Neuron (in vitro differentiated cells): ENCODE results near the gene TMEM109.

ENCODE experiments used
- H2AFZ ChIP-seq: one replicate; pipeline ENCODE4 v1.6.1; 2013; ENCODE audit warnings: low read depth, mild to moderate bottlenecking, inconsistent platforms, low read length, moderate library complexity
- H3K27me3 ChIP-seq: one replicate; pipeline ENCODE4 v1.6.1; 2013; ENCODE audit warnings: low read length; ENCODE audit not compliant: insufficient read depth
- H3K36me3 ChIP-seq: one replicate; pipeline ENCODE4 v1.6.1; 2013; ENCODE audit warnings: low read length; ENCODE audit not compliant: insufficient read depth
- H3K4me1 ChIP-seq: one replicate; pipeline ENCODE4 v1.6.1; 2013; ENCODE audit warnings: low read length; ENCODE audit not compliant: insufficient read depth
- H3K4me3 ChIP-seq: 2 replicates; pipeline ENCODE4 v1.5.1; 2013; ENCODE audit warnings: mild to moderate bottlenecking, low read length, moderate library complexity
- H3K9me3 ChIP-seq: one replicate; pipeline ENCODE4 v1.6.1; 2013; ENCODE audit warnings: low read length

TMEM109 gene

DNA sequence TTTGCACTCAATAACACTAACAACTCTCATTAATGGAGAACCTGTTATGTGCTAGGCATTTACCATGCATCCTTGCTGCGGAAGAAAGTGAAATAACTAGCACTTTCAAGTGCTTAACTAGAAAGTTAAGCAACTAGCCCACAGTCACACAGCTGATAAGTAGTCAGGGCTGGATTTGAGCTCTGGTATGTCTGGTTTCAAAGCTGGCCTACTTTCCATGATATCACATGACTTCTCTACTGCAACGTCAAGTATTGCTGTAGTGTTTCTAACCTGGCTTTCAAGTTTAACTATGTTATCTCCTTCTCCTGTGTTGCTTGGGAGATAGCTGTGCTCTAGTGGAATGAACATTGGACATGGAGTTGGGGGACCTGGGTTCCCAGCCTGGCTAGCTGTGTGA is 25.9 kb downstream of the TMEM109 start:
- Histone ChIP-seq H3K4me3 (no peak overlapping the region), H2AFZ (no peak overlapping the region), H3K4me1 (peaks cover 8% of the 10 kb centered on the region), H3K27me3 (no peaks in the 10 kb centered on the region), H3K9me3 (no peaks in the 10 kb centered on the region), H3K36me3 (peaks cover 17% of the 10 kb centered on the region)

DNA sequence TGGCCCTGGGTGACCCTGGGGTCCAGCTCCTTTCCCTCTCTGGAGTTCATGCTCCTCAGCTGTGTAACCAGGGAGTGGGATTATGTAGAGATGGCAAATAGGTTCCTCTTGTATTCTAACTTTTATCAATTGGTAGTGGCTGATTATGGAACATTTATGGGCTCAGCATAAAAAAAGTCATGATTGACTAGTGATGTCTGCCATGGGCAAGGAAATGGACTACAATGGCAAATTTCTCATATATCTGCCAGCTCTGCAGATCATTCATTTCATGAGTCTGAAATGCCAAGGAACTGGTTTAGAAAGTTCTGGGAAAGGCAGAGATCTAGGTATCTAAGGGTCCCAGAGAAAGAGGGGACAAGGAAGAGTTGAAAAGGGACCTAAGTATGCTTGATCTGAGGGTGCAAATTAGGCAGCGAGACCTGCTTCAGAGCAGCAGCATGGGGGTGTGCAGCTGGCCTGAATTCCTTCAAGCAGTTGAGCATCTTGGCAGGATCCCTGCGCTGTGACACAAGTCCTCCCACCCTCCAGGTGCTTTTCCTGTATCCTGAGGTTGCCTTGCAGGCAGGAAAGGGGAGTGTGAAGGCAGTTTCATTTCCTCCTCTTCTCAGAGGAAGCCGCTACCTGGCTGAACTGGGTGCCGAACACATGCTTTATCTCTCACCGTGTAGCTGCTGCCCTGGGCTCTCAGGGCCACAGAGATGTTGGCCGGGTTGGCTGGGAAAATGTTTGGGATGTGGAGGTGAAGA is 27.6 kb downstream of the TMEM109 start:
- no peak overlapping the region for H2AFZ ChIP-seq
- H3K4me1 ChIP-seq, result peaks cover 11% of the 10 kb centered on the region
- peaks cover 7% of the 10 kb centered on the region for H3K36me3 ChIP-seq
- no peaks in the 10 kb centered on the region for H3K9me3 ChIP-seq
- H3K4me3 ChIP-seq, result no peak overlapping the region
- no peaks in the 10 kb centered on the region for H3K27me3 ChIP-seq

DNA sequence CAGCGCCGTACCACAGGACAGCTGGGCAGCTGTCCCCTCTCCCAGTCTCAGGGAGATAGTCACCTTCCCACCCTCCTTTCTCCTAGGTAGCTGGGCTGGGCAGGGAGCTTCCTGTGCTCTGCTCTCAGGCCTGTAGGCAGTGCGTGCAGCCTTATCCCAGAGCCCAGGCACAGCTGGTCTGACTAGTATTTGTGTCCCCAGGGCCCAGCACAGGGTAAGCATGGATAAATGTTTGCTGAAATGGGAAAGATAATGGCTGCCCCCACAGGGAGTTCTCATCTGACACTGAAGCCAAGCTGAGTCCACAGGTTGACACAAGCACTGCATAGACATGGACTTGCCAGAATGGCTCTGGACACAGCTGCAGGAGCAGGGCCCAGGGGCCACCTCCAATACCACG is 28.3 kb downstream of the TMEM109 start:
- Histone ChIP-seq H3K4me3 (no peak overlapping the region), H3K36me3 (peaks cover 3% of the 10 kb centered on the region), H2AFZ (no peak overlapping the region), H3K4me1 (peaks cover 14% of the 10 kb centered on the region), H3K27me3 (no peaks in the 10 kb centered on the region), H3K9me3 (no peaks in the 10 kb centered on the region)

DNA sequence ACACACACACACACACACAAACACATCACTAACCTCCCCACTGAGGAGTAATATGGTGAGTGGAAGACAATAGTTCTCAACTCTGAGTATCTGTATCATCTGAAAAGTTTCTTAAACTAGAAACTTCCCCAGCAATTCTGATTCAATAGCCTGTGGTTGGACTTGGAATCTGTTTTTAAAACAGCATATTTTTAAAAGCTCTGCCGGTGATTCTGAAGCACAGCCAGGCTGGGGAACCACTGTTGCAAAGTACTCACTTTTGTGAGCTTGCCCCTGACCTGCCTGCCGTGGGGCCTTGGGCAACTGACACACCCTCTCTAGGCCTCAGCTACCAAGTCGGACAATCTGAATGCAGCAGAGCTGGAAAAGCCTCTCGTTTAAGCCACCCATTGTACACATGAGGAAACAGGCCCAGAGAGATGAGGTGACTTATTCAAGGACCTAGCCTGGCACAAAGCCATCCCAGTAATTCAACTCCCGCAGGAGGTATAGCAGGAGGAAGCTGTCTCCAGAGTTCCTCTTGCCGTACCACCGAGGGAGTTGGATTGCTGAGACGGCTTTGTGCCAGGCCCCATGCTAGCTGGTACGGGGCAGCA is 29.1 kb downstream of the TMEM109 start:
- Histone ChIP-seq H3K4me1 (peaks cover 21% of the 10 kb centered on the region), H3K36me3 (no peaks in the 10 kb centered on the region), H3K9me3 (no peaks in the 10 kb centered on the region), H3K27me3 (no peaks in the 10 kb centered on the region), H3K4me3 (no peak overlapping the region), H2AFZ (no peak overlapping the region)

DNA sequence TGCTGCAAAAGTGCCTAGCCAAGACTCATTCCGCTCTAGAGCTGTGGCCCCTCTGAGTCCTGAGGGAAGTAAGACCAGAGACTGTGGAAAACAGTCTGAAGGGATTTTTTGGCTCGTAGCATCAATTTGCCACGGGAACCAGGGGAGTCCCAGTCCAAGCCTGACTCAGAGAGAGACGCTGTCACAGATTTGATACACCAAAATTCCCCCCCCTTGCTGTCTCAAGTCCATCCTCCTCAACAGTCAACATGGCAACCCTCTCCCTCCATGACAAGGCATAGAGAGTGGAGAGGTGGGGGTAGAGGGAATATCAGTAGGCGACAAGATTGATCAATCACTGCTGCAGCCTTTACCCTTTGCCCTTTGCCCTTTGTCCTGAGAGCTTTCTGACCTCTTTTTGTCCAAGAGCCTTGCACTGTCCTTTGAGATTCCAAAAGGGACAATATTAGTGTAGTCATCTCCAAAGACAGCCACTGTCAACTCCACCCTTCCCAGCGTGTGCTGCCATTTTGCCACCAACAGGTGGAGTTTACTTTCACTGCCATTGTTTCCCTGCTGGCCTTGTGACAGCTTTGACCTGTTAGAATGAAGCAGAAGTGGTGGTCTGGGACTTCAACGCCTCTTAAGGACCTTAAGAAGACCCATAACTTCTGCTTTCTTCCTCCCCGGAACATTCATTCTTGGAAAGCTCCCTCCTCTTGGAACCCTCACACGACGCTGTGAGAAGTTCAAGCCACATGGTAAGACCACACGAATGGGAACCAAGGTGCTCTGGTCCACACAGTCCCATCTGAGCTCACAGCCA is 30.7 kb downstream of the TMEM109 start:
- Histone ChIP-seq H3K4me3 (no peak overlapping the region), H3K4me1 (peaks cover 19% of the 10 kb centered on the region), H3K27me3 (no peaks in the 10 kb centered on the region), H2AFZ (no peak overlapping the region), H3K36me3 (no peaks in the 10 kb centered on the region), H3K9me3 (no peaks in the 10 kb centered on the region)

DNA sequence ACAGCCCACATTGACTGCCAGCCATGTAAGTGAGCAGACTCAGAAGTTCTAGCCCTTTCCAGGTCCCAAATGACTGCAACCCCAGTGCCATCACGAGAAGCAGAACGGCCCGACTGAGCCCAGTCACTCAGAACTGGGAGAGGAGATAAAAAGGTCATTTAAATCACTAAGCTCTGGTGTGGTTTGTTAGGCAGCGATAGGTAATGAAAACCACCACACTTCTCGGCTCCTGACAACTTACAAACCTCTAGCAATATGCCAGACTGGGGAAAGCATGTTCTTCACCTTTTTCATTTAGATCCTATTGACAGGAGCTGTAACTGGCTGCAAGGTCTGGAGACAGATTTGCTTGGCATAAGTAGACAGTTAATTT is 31.3 kb downstream of the TMEM109 start:
- Histone ChIP-seq H3K4me3 (no peak overlapping the region), H3K9me3 (no peaks in the 10 kb centered on the region), H3K4me1 (peaks cover 19% of the 10 kb centered on the region), H2AFZ (no peak overlapping the region), H3K36me3 (no peaks in the 10 kb centered on the region), H3K27me3 (no peaks in the 10 kb centered on the region)

DNA sequence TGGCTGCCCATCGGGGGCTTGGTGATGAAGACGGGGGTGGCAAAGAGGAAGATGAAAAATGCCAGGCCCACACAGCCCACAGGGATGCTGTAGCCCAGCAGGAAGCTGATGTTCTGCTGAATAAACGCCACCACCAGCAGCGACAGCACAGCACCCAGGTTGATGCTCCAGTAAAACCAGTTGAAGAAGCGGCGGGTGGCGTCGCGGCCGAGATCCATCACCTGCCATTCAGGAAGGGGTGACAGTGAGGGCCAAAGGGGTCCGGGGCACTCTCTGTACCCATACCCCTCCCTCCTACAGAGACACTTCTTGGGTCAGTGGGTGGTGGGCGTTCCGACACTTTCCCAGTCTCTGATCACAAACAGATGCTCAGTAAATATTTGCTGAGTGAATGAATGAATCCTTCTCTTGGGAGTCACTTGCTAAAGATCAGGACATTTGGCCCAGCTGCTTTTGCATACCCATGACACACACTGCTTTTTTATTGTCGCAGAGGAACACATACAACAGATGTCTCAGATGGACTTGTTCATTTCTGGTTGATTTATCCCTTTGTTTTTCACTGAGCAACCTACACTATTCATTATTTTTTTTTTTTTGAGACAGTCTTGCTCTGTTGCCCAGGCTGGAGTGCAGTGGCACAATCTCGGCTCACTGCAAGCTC is 32.8 kb downstream of the TMEM109 start:
- Histone ChIP-seq H2AFZ (no peak overlapping the region), H3K9me3 (no peaks in the 10 kb centered on the region), H3K36me3 (no peaks in the 10 kb centered on the region), H3K27me3 (no peaks in the 10 kb centered on the region), H3K4me1 (peaks cover 23% of the 10 kb centered on the region), H3K4me3 (no peak overlapping the region)

DNA sequence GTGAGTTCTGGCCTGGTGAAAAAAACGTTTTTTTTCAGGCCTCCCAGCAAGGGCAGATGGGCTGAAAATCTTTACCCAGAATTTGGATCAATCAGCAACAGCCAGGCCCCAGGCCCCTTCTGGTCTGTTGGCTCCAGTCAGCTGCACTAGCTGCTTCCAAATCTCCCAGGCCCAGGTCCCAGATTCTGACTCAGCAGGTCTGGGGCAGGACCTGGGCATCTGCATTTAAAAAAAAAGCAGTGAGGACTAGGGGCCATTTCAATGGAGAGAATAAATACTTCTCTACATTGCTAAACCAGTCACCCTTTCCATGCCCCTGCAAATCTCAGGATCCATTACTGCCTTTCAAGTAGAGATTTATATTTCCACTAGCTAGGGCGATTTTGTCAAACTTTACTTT is 33.7 kb downstream of the TMEM109 start:
- H2AFZ ChIP-seq, result no peak overlapping the region
- H3K27me3 ChIP-seq, result no peaks in the 10 kb centered on the region
- no peaks in the 10 kb centered on the region for H3K9me3 ChIP-seq
- H3K4me3 ChIP-seq, result no peak overlapping the region
- peaks cover 32% of the 10 kb centered on the region for H3K4me1 ChIP-seq
- no peaks in the 10 kb centered on the region for H3K36me3 ChIP-seq

DNA sequence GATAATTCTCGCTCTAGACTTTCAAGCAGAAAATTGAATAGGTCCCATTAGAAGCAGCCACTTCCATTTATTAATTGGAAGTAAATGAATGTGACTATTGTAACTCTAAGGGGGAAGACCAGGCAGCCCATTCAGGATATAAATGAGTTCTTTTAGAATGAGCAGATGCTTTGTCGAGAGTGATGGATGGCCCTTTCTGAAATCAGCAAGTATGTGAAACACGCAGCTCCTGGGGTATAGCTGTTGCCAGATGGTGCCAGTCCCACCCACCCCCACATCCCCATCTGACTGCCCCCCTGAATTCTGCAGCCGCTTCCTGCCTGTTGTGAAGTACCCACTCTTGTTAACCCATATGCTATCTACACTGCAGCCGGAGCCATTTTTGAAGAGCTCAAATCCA is 34.3 kb downstream of the TMEM109 start:
- no peaks in the 10 kb centered on the region for H3K9me3 ChIP-seq
- peaks cover 33% of the 10 kb centered on the region for H3K4me1 ChIP-seq
- no peak overlapping the region for H3K4me3 ChIP-seq
- no peaks in the 10 kb centered on the region for H3K27me3 ChIP-seq
- no peak overlapping the region for H2AFZ ChIP-seq
- H3K36me3 ChIP-seq, result no peaks in the 10 kb centered on the region

DNA sequence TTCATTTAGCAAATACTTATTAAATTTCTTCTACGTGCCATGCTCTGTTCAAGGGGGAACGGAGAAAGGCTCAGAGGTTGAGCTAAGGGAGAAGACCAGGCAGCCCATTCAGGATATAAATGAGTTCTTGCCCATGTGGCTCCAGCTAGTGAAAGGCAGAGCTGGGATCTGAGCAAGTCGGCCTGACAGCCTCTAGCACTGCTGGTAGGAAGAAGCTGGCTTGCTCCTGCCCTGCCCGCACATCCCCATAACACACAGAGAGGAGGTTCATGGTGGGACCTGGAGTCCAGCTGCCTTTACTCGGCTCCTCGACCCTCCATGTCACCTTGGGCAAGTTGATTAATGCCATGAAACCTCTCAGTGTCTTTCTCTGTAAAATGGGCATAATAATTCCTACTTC is 36.1 kb downstream of the TMEM109 start:
- peaks cover 33% of the 10 kb centered on the region for H3K4me1 ChIP-seq
- no peak overlapping the region for H3K4me3 ChIP-seq
- H3K27me3 ChIP-seq, result no peaks in the 10 kb centered on the region
- H3K9me3 ChIP-seq, result no peaks in the 10 kb centered on the region
- no peak overlapping the region for H2AFZ ChIP-seq
- no peaks in the 10 kb centered on the region for H3K36me3 ChIP-seq

DNA sequence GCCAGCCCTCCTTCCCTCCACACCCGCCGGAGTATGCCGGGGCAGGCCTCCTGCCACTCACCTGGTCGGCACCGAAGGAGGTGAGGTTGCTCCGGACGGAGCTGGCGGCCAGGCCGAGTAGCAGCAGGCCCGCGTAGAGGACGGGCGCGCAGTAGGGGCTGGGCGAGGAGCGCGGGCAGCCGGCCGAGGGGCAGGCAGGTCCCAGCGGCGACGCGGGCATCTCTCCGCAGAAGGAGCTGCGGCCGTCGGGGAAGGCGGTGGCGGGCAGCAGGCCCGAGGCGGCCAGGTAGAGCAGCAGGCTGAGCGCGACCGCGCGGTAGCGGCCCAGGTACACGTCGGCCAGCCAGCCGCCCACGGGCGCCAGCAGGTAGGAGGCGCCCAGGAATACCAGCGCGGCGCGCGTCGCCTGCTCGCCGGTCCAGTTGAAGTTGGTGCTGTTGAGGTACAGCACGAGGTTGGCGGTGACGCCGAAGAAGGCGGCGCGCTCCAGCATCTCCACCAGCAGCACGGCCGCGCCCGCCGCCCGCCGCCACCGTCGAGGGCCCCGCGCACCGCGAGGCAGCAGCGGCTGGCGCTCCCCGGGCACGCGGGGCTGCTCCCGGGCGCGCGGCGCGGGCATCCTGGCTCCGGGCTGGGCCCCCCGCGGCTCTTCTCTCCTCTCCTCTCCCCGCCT is 37.1 kb downstream of the TMEM109 start:
- H3K4me3 ChIP-seq, result no peak overlapping the region
- no peaks in the 10 kb centered on the region for H3K36me3 ChIP-seq
- no peak overlapping the region for H2AFZ ChIP-seq
- H3K27me3 ChIP-seq, result no peaks in the 10 kb centered on the region
- H3K9me3 ChIP-seq, result no peaks in the 10 kb centered on the region
- H3K4me1 ChIP-seq, result peaks cover 33% of the 10 kb centered on the region

DNA sequence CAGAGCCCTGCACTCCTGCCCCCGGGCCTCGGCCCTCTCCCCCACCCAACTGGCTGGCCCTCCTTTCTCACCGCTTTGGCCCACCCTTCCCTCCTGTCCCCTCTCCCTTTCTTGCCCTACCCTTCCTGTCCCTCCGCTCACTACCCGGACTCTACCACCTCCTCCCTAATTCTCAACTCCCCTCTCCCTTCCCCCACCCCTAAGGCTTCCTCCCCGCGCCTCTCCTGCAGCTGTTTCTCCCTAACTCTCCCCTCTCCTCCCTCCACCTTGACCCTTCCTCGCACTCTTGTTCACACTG is 37.6 kb downstream of the TMEM109 start:
- Histone ChIP-seq H3K4me1 (peaks cover 30% of the 10 kb centered on the region), H3K36me3 (no peaks in the 10 kb centered on the region), H3K4me3 (peak overlapping the region; percentile 26), H3K27me3 (no peaks in the 10 kb centered on the region), H3K9me3 (no peaks in the 10 kb centered on the region), H2AFZ (peak overlapping the region; percentile 68)
